NCI-H2227 treated with DMSO at 0.1 percent for 48 hours (cell line): Measurements from ENCODE around the gene PRSS57.

ENCODE experiments used
- DNase-seq: peaks from one replicate; lab custom pipeline; 2025; lab: John Stamatoyannopoulos, UW

Gene PRSS57

GRCh38 chr19:694481-695351 lies 536 bp downstream of the PRSS57 start:
- no peak for DNase-seq

DNA sequence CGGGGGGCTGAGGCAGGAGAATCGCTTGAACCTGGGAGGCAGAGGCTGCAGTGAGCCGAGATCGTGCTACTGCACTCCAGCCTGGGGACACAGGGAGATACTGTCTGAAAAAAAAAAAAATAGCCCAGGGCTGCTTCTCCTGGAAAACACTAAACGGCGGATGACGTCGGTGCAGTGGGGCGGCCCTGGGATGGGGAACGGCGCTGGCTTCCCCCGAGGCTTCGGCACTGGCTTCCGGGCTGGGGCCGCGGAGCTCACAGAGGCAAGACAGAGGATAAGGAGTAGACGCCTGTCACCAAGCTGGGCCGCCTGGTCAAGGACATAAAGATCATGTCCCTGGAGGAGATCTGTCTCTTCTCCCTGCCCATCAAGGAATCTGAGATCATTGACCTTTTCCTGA lies 5.0 kb downstream of the PRSS57 start:
- DNase-seq: no peak

DNA sequence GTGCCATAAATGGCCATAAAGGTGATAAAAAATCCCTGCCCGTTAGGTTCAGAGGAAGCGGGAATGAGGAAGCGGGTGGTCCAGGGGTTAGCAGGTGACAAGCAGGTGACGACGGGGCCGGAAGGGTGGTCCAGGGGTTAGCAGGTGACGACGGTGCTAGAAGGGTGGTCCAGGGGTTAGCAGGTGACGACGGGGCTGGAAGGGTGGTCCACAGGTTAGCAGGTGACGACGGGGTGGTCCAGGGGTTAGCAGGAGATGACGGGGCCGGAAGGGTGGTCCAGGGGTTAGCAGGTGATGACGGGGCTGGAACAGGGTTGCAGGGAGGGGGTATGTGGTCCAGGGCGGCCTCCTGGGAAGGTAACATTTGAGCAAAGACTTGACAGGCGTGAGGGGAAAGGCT lies 6.3 kb downstream of the PRSS57 start:
- no peak for DNase-seq

DNA sequence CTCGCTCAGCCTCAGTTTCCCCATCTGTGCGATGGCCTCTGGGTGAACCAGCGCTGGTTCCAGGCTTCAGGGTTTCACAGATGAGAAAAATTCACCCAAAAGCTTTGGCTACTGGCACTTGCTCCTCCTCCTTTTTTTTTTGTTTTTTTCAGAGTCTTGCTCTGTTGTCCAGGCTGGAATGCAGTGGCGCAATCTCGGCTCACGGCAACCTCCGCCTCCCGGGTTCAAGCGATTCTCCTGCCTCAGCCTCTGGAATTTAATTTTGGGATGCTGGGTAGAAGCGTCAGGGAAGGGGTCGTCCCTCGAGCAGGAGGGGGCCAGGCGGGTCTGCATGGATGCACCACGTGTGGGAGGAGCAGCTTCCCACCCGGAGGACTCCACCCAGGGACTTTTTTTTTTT lies 7.0 kb downstream of the PRSS57 start:
- no peak for DNase-seq

DNA sequence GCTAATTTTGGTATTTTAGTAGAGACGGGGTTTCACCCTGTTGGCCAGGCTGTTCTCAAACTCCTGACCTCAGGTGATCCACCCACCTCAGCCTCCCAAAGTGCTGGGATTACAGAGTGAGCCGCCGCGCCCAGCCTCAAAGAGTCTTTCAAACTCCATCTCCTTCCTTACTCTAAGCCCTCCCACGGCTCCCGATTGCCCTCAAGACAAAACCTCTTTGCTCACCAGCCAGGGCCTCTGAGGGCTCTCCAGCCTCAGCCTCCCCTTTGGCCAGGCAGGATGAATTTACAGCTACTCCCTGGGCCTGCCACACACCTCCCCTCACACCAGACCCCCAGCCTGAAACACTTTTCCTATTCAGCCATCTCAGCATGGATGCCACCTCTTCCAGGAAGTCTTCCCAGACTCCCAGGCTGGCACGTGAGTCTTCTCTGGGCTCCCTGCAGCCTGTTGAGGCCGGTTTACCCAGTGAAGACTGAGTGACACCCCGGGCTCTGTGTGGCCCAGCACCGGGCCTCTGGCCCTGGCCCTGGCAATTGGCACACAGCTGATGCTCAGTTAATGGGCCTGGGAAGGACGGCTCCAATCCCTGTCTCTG lies 7.6 kb downstream of the PRSS57 start:
- no peak for DNase-seq

DNA sequence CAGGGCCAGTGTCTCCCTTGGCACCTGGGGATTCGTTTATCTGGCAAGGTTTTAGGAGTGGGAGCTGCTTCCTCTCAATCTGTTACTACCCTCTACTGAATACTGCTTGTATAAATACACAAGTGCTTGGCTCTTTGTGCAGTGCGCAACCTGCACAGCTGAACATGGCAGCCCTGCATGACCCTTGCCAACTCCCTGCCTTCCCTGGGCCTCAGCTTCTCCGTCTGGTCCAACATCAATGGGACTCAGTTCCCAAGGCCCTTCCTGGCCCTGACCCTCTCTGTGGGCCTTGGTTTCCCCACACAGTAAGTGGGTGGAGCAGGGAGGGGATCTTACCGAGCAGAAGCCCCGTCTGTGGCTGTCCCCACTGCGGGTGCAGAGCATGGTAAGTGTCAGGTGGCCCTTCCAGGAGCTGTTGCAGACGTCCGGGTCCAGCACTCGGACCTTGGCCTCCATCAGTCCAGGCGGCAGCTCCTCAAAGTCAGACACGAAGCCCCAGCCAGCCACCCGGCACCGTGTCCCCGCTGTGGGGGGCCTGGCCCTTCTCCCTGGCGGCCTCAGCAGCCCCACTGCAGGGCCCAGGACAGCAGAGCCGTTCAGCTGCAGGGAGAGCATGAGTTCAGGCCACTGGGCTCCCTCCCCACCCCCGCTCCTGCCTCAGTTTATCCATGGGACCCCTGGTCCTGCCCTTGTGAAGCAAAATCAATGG lies 8.5 kb downstream of the PRSS57 start:
- DNase-seq: no peak

DNA sequence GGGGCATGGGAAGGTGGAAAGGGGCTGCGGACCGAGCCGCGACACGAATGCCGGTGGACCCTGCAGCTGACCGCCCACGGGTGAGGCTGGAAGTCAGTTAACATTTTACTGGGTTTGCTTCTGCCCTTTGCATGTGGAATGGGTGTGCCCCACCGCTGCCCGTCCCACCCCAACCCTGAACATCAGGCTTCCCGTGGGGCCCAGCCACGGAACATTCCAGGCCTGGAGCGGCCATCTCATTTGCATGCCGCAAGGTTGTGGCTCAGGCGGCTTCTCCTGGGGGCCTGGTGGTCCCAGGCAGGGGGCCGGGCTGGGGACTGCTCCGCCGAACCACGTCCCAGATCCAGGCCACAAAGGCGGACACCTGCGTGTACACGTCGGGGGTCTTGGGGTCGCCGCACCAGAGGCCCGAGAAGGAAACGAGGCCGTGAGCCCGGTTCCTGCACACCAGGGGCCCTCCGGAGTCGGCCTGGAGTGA lies 9.8 kb downstream of the PRSS57 start:
- DNase-seq: no peak

DNA sequence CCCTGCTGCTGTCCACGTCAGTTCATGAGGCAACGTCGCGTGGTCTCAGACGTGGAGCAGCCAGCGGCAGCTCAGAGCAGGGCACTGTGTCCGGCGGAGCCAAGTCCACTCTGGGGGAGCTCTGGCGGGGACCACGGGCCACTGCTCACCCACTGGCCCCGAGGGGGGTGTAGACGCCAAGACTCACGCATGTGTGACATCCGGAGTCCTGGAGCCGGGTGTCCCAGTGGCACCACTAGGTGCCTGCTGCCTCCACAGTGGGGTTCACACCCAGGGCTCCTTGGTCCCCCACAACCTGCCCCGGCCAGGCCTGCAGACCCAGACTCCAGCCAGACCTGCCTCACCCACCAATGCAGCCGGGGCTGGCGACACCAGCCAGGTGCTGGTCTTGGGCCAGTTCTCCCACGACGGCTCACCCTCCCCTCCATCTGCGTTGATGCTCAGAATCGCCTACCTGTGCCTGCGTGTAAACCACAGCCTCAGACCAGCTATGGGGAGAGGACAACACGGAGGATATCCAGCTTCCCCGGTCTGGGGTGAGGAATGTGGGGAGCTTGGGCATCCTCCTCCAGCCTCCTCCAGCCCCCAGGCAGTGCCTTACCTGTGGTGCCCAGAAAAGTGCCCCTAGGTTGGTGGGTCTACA lies 12.5 kb downstream of the PRSS57 start:
- no peak for DNase-seq

- no peak for DNase-seq
Measured at GRCh38 chr19:681029-682019, 13.9 kb downstream of the PRSS57 start.

DNA sequence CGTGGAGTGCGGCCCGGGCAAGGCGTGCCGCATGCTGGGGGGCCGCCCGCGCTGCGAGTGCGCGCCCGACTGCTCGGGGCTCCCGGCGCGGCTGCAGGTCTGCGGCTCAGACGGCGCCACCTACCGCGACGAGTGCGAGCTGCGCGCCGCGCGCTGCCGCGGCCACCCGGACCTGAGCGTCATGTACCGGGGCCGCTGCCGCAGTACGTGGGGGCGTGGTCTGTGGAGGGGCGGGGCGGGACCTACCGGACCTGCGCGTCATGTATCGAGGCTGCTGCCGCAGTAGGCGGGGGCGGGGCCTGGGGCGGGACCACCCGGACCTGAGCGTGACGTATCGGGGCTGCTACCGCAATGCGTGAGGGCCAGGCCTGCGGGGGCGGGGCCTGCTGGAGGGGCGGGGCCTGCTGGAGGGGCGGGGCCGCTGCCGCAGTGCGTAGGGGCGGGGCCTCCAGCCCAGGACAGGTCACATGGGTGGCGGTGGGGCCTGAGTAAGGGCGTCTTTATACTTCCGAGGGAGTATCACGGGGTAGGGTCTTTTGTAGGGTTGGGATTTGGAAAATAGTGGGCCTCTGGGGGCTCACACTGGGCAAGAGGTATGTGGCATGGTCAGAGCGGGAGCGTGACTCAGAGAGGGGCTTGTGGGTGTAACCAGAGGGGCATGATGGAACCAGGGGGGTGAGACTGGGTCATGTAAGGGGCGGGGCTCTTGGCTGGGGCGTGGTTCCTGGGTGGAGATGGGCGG lies 14.8 kb downstream of the PRSS57 start:
- peak; percentile 87 for DNase-seq

DNA sequence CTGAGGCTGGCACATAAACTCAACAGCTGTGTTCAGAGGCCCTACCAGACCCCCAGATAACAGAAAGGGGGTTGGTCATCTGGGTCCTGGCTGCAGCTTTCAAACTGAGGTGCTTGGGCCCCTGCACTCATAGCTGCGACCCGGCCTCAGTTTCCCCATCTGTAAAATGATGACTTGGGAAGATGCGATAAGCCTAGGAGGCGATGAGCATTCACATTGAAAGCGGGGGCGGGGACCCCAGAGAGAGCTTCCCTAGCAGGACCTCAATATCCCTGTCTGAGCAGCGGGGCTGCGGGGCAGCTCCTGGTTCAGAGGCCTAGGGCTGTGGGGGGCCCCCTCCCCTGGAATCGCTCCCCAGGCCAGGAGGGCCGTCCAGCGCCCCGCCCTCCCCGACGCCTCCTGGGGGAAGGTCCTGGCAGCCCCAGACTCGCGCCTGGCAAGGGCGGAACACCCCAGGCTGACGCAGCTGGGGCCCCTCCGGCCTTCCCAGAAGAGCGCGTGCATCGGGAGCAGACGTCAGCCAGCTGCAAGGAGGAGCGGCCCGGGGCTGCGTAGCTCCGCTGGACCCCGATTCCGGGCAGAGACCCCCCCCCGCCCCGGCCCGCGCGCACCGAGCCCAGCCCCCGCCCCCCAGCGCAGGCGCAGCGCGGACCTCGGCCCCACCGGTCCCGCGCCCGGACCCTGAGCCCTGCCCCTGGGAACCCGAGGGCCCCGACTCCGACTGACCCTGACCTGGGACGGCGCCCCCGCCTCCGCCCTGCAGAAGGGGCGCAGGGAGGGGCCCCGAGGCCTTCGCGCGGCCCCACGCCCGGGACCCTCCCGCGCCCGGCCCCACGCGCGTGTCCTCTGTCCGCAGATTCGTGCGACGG lies 15.6 kb downstream of the PRSS57 start:
- DNase-seq: no peak

DNA sequence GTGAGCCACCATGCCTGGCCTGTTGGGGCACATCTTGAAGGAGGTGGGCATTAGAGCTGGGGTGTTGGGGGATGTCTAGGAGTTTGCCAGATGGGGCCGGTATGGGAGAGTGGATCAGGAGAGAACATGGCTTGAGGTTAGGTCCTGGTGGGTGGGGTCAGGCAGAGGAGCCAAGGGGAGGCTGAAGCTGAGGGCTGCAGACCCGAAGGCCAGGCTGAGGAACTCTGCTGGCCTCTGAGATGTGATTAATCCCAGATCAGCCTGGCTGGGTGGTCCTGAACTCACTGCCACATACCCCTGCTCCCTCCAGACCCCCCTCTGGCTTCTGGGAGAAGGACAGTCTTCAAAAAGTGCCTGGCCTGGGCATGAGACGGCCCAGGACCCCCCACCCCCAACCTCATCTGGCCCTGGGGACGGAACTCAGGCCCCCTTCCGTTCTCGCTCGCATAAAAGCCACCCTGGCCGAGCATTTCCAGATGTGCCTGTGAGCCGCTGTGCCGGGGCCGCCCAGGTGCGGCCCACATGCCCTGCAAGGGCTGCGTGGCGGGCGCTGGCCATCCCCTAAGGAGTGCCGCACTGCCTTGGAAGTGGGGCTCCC lies 16.4 kb downstream of the PRSS57 start:
- no peak for DNase-seq

DNA sequence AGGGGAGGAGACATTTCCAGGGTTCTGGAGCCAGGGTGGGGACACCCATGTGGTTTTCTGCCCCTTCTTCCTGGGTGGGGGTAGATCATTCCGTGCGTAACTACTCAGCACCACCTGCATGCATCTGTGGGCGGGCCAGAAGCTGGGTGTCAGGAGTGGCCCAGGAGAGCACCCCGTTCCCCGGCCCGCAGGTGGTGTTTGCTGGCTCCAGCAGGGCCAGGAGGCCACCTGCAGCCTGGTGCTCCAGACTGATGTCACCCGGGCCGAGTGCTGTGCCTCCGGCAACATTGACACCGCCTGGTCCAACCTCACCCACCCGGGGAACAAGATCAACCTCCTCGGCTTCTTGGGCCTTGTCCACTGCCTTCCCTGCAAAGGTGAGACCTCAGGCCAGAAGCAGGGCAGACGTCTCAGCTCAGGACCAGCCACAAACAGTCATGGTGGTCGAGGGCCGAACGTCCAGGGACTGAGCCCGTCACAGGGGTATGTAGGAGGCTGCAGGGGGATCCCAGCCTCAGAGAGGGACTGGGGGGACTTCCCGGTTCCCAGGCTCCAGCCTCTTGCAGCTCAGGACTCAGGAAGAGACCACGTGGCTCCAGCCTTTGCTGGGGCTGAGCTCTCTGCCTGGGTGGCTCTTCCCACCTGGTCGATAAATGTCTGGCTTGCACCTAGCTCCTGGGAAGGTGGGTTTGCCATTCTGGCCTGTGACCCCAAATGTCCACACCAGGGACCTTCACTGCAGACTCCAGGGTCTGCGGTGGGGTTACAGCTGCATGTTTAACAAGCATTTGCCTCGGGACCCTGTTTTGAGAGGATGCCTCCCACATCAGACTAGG lies 17.4 kb downstream of the PRSS57 start:
- DNase-seq: no peak

DNA sequence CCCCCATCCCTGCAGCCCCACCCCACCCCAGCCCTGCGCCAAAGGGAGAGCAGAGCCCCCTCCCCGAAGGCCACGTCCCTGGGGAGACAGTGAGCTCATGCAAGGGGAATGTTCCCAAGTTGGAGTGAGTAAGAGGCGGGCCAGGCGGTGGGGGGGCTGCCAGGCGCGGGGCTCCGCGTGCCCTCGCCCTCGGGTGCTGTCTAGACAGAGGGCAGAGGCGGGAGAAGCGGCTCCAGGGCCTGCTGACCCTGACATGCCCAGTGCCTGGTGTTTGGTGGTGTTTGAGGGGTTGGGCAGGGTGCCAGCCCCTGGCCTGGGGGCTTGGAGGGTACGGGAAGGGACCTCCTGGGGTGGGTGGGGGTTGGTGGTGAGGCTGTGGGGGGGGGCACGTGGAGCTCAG lies 18.1 kb downstream of the PRSS57 start:
- DNase-seq: no peak

DNA sequence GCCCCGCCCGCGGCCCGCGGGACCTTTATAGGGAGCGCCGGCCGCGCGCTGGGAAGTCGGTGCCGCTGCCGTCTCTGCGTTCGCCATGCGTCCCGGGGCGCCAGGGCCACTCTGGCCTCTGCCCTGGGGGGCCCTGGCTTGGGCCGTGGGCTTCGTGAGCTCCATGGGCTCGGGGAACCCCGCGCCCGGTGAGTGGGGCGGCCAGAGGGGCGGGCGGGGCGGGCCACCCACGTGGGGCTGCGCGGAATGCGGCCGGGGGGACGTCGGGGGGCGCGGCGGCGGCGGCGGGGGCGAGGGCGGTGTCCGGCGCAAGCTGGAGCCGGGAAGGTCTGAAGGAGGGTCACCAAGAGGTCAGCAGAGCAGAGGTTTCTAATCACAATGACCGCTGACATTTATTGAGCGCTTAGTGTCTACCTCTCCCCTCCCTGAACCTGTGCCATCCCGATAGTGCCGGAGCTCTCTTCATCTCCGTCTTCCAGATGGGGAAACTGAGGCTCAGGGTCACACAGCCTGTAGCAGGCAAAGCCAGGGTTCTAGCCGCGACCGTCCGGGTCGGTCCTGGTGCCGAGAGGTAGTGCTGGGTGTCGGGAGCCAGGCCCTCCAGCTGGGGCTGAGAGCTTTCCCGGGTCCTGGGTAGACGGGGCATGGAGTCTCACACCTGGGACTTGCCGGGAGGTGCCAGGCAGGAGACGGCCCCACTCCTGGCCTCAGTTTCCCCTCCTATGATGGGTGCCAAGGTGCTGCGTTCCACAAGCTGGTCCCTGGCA lies 18.7 kb downstream of the PRSS57 start, which contains the start of gene FSTL3:
FSTL3 (plus strand) TSS at position 54 of the 767 bp plus-strand sequence; CDS start at position 86, 32 bp downstream.
- no peak for DNase-seq

DNA sequence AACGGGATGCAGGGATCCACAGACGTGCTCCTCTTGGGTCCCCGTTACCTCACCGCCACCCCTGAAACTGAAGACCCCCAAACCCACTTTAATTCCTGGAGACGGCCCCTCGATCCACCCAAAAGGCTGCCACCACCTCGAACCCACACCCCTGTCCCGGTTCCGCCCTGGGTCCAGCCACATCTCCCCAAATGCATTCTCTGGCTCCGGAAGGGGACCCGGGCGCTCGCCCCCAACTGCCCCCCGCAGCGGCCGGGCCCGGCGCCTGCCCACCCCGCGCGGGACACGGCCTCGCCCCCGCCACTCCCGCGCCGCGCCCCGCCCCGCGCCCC lies 19.3 kb downstream of the PRSS57 start:
- DNase-seq: no peak
